HEK293 (cell line): ENCODE results near the gene NCKAP5.

ENCODE experiments used
- BCL6B ChIP-seq: fragments of 450-650 bp; formaldehyde crosslinking; IDR thresholded peaks from 2 replicates; pipeline ENCODE4 v1.5.1; 2017; ENCODE audit warnings: missing biosample characterization, missing genetic modification characterization
- REST ChIP-seq: fragments of 450-650 bp; formaldehyde crosslinking; IDR thresholded peaks from 2 replicates; pipeline ENCODE4 v1.5.1; 2016; ENCODE audit warnings: missing biosample characterization, missing genetic modification characterization
- ZNF10 ChIP-seq: fragments of 450-650 bp; formaldehyde crosslinking; IDR thresholded peaks from 2 replicates; pipeline ENCODE4 v1.5.1; 2017; ENCODE audit warnings: missing biosample characterization, missing genetic modification characterization
- ZNF704 ChIP-seq: fragments of 450-650 bp; formaldehyde crosslinking; IDR thresholded peaks from 2 replicates; pipeline ENCODE4 v1.5.1; 2016; ENCODE audit warnings: missing biosample characterization, missing genetic modification characterization
- TF ChIP-seq, protein P1 (sequence below): fragments of 450-650 bp; formaldehyde crosslinking; IDR thresholded peaks from 2 replicates; pipeline ENCODE4 v1.5.1; 2016; ENCODE audit warnings: missing biosample characterization, missing genetic modification characterization

- TF ChIP-seq BCL6B (tag by site-specific recombination) (no peak), REST (tag by site-specific recombination) (no peak), ZNF704 (tag by site-specific recombination) (no peak), ZNF10 (tag by site-specific recombination) (no peak)
- TF ChIP-seq, protein P1, sequence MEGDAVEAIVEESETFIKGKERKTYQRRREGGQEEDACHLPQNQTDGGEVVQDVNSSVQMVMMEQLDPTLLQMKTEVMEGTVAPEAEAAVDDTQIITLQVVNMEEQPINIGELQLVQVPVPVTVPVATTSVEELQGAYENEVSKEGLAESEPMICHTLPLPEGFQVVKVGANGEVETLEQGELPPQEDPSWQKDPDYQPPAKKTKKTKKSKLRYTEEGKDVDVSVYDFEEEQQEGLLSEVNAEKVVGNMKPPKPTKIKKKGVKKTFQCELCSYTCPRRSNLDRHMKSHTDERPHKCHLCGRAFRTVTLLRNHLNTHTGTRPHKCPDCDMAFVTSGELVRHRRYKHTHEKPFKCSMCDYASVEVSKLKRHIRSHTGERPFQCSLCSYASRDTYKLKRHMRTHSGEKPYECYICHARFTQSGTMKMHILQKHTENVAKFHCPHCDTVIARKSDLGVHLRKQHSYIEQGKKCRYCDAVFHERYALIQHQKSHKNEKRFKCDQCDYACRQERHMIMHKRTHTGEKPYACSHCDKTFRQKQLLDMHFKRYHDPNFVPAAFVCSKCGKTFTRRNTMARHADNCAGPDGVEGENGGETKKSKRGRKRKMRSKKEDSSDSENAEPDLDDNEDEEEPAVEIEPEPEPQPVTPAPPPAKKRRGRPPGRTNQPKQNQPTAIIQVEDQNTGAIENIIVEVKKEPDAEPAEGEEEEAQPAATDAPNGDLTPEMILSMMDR (tag by site-specific recombination) = no peak
Observed at GRCh38 chr2:133287709-133288108, 280.6 kb downstream of the NCKAP5 start.
